K562 (cell line): ENCODE results near the gene NLRP6. TPM values are rescaled to one million over a fixed set of nuclear protein-coding genes. Genes with fewer than 3 reads are reported as not detected.
A peak's percentile ranks its signal among the peaks of the same experiment; 100 is the strongest.

Experiments
- AFF1 ChIP-seq, 2 experiments: fragments of 450-650 bp; IDR thresholded peaks; 2 replicates each; pipeline ENCODE4 v1.6.1; 2018; ENCODE audit warnings: mild to moderate bottlenecking in 2 of 2, low read depth in 1 of 2; ENCODE audit not compliant: partially characterized antibody in 2 of 2
- ARID4B ChIP-seq: sonication (generic); formaldehyde crosslinking; IDR thresholded peaks from 2 replicates; pipeline ENCODE4 v1.8.0; 2022; ENCODE audit warnings: mild to moderate bottlenecking, missing genetic modification reagents
- ATF7 ChIP-seq: fragments of 450-650 bp; IDR thresholded peaks from 2 replicates; pipeline ENCODE4 v1.7.1; 2014; ENCODE audit warnings: mild to moderate bottlenecking, moderate library complexity
- MAFF ChIP-seq: IDR thresholded peaks from 2 replicates; pipeline ENCODE4 v1.6.1; 2012; ENCODE audit warnings: low read length, improper control_type of control experiment
- MAX ChIP-seq: sonication (generic); formaldehyde crosslinking; IDR thresholded peaks from 2 replicates; pipeline ENCODE4 v1.9.0; 2022; ENCODE audit warnings: mild to moderate bottlenecking, missing genetic modification reagents
- NKRF ChIP-seq: fragments of 450-650 bp; IDR thresholded peaks from 2 replicates; pipeline ENCODE4 v1.6.1; 2016; ENCODE audit warnings: borderline replicate concordance
- SFPQ ChIP-seq: fragments of 200-400 bp; formaldehyde crosslinking; IDR thresholded peaks from 2 replicates; pipeline ENCODE4 v1.6.1; 2017; ENCODE audit warnings: mild to moderate bottlenecking, low read depth, low read length, moderate library complexity
- USF1 ChIP-seq: sonication (generic); formaldehyde crosslinking; IDR thresholded peaks from 2 replicates; pipeline ENCODE4 v1.9.0; 2022; ENCODE audit warnings: mild to moderate bottlenecking, missing genetic modification reagents
- YY1 ChIP-seq, 3 experiments: IDR thresholded peaks; 2 replicates each; pipeline ENCODE4 v1.6.1; 2011; ENCODE audit warnings: low read length in 2 of 3, mild to moderate bottlenecking in 2 of 3, moderate library complexity in 2 of 3, borderline replicate concordance in 1 of 3, control low read depth in 1 of 3, low read depth in 1 of 3; ENCODE audit not compliant: insufficient read depth in 3 of 3, insufficient replicate concordance in 2 of 3, control insufficient read depth in 1 of 3, insufficient read length in 1 of 3; ENCODE audit errors: extremely low read depth in 1 of 3
- ZNF263 ChIP-seq: sonication (generic); formaldehyde crosslinking; IDR thresholded peaks from 2 replicates; pipeline ENCODE4 v1.8.0; 2022; ENCODE audit warnings: mild to moderate bottlenecking, missing genetic modification reagents, borderline replicate concordance
- polyA plus RNA-seq, 8 experiments: library from polyadenylated mRNA; depleted of rRNA in 4 of 8; stranded (reverse) in 5 of 8; unstranded in 3 of 8; fragments of >200 nt; fragmentation: Nextera tagmentation in 2 of 8; fragmentation: Illumina TruSeq in 1 of 8; extraction: Ambion mirVana in 2 of 8; extraction: Trizol in 1 of 8; gene quantifications; 2 replicates each; pipeline versions ENCODE4 v1.2.1 to v1.2.3, GENCODE V29; 2011 to 2014; ENCODE audit warnings: inconsistent platforms in 1 of 8, missing spikeins in 1 of 8
- total RNA-seq, 7 experiments: library from RNA; depleted of rRNA in 6 of 7; stranded (reverse); fragments of >200 nt in 6 of 7; fragmentation: Illumina TruSeq in 2 of 7; extraction: Trizol in 2 of 7; gene quantifications; 2 replicates each; pipeline versions ENCODE4 v1.2.1 to v1.2.3, GENCODE V29; 2011 to 2021; ENCODE audit warnings: low replicate concordance in 1 of 7

The NLRP6 gene
- total and polyA plus RNA-seq, 9 of the 15 experiments (the other 6 are each of a cell fraction or from before 2014, with no cell fraction given), result 0.03 to 0.18 (median 0.15) TPM; not detected in 5

- TF ChIP-seq SFPQ, result no peak
- TF ChIP-seq ARID4B (CRISPR knock-in tag), result peak; percentile 59
- TF ChIP-seq ZNF263, result peak; percentile 60
- TF ChIP-seq USF1 (CRISPR knock-in tag), result peak; percentile 60
- TF ChIP-seq YY1 (IDR thresholded peaks at IDR 0.05; ENCODE audit: borderline replicate concordance in 1 of 3, control insufficient read depth in 1 of 3, extremely low read depth in 1 of 3, insufficient read depth in 3 of 3, insufficient read length in 1 of 3, insufficient replicate concordance in 2 of 3, low read depth in 1 of 3, low read length in 2 of 3), result peak in 1 of 3 experiments; percentile 68
- TF ChIP-seq ATF7, result peak; percentile 22; the same call in 1 of the 2 replicates
- TF ChIP-seq AFF1 (IDR thresholded peaks at IDR 0.05; ENCODE audit: low read depth in 1 of 2, partially characterized antibody in 2 of 2), result peak in 1 of 2 experiments; percentile 38
- TF ChIP-seq MAX (CRISPR knock-in tag), result peak; percentile 85
- no peak for TF ChIP-seq MAFF
- peak; percentile 49; the same call in 1 of the 2 replicates for TF ChIP-seq NKRF
These were observed 9.7 kb downstream of the NLRP6 start (continued) for GRCh38 chr11:287821-288477.
